Activated naive CD8-positive, alpha-beta T cell treated with anti-CD3 and anti-CD28 coated beads for 36 hours (primary cell): ENCODE measurements around the gene RBP3. TPM values are rescaled to one million over a fixed set of nuclear protein-coding genes. Genes with fewer than 3 reads are reported as not detected.

Source experiments
- DNase-seq: peaks from one replicate; pipeline ENCODE4 v3.0.0; 2021
- H3K27ac Mint-ChIP-seq: one replicate; pipeline ENCODE4 v1.8.0; 2022; ENCODE audit warnings: mild to moderate bottlenecking, moderate library complexity, mixed read lengths
- H3K27me3 Mint-ChIP-seq: one replicate; pipeline ENCODE4 v1.8.0; 2022; ENCODE audit warnings: mild to moderate bottlenecking, mixed read lengths
- H3K36me3 Mint-ChIP-seq: one replicate; pipeline ENCODE4 v1.8.0; 2021; ENCODE audit warnings: mild to moderate bottlenecking, mixed read lengths
- H3K4me1 Mint-ChIP-seq: one replicate; pipeline ENCODE4 v1.8.0; 2021; ENCODE audit warnings: mixed read lengths
- H3K4me3 Mint-ChIP-seq: one replicate; pipeline ENCODE4 v1.8.0; 2022; ENCODE audit warnings: mild to moderate bottlenecking, moderate library complexity, mixed read lengths
- H3K9me3 Mint-ChIP-seq: one replicate; pipeline ENCODE4 v1.8.0; 2022; ENCODE audit warnings: mixed read lengths
- total RNA-seq, 2 experiments: library from RNA; stranded (reverse); gene quantifications; one replicate each; pipeline ENCODE4 v1.2.3, GENCODE V29; 2021

Gene RBP3
- total RNA-seq, result not detected

- H3K27me3 Mint-ChIP-seq, result no peaks in the 10 kb centered on the region
- H3K9me3 Mint-ChIP-seq, result no peaks in the 10 kb centered on the region
- no peak for DNase-seq
- no peaks in the 10 kb centered on the region for H3K4me1 Mint-ChIP-seq
- no peak within 1 kb of the TSS for H3K4me3 Mint-ChIP-seq
- no peaks in the 10 kb centered on the region for H3K36me3 Mint-ChIP-seq
- no peak within 1 kb of the TSS for H3K27ac Mint-ChIP-seq
Measured at GRCh38 chr10:47348138-47348651, at the start of gene RBP3. Gene RBP3, plus strand, starts transcription at chr10:47348363. Its CDS starts 122 bp downstream, at chr10:47348485.

- Mint-ChIP-seq H3K4me3 (no peak overlapping the region), H3K27ac (no peak overlapping the region)
Measured at GRCh38 chr10:47298715-47299114, 49.4 kb upstream of the RBP3 start.

GRCh38 chr10:47299611-47300428, 48.3 kb upstream of the RBP3 start, which contains the start of gene GDF10:
Gene GDF10, plus strand, starts transcription at chr10:47300197. Its CDS starts 455 bp downstream, at chr10:47300652.
- Mint-ChIP-seq H3K4me3 (peak within 1 kb of the TSS; percentile 79), H3K36me3 (no peaks in the 10 kb centered on the region), H3K9me3 (no peaks in the 10 kb centered on the region), H3K27ac (peak within 1 kb of the TSS; percentile 15), H3K27me3 (peaks cover 11% of the 10 kb centered on the region), H3K4me1 (peaks cover 22% of the 10 kb centered on the region)
- DNase-seq, result peak; percentile 55

More at GRCh38 chr10:47298715-47299114, 49.4 kb upstream of the RBP3 start:
- no peaks in the 10 kb centered on the region for H3K9me3 Mint-ChIP-seq
- H3K36me3 Mint-ChIP-seq, result no peaks in the 10 kb centered on the region
- H3K27me3 Mint-ChIP-seq, result peaks cover 11% of the 10 kb centered on the region
- peaks cover 22% of the 10 kb centered on the region for H3K4me1 Mint-ChIP-seq
- DNase-seq, result no peak

GRCh38 chr10:47300429-47300931, 47.7 kb upstream of the RBP3 start:
- Mint-ChIP-seq H3K4me1 (peaks cover 22% of the 10 kb centered on the region), H3K36me3 (no peaks in the 10 kb centered on the region), H3K27me3 (peaks cover 11% of the 10 kb centered on the region), H3K4me3 (peak overlapping the region; percentile 79), H3K9me3 (no peaks in the 10 kb centered on the region), H3K27ac (no peak overlapping the region)
- peak; percentile 13 for DNase-seq

- Mint-ChIP-seq H3K9me3 (no peaks in the 10 kb centered on the region), H3K4me1 (peaks cover 27% of the 10 kb centered on the region), H3K27me3 (peaks cover 11% of the 10 kb centered on the region), H3K27ac (no peak overlapping the region), H3K4me3 (peak overlapping the region; percentile 79), H3K36me3 (no peaks in the 10 kb centered on the region)
- no peak for DNase-seq
Measured at GRCh38 chr10:47301833-47302232, 46.3 kb upstream of the RBP3 start.

- no peak for DNase-seq
- Mint-ChIP-seq H3K4me1 (peaks cover 35% of the 10 kb centered on the region), H3K9me3 (no peaks in the 10 kb centered on the region), H3K36me3 (no peaks in the 10 kb centered on the region), H3K4me3 (no peak overlapping the region), H3K27ac (no peak overlapping the region), H3K27me3 (peaks cover 11% of the 10 kb centered on the region)
Measured at GRCh38 chr10:47303105-47303504, 45.1 kb upstream of the RBP3 start.

- Mint-ChIP-seq H3K4me3 (no peak overlapping the region), H3K4me1 (peaks cover 35% of the 10 kb centered on the region), H3K9me3 (no peaks in the 10 kb centered on the region), H3K36me3 (no peaks in the 10 kb centered on the region), H3K27me3 (peaks cover 11% of the 10 kb centered on the region), H3K27ac (no peak overlapping the region)
- DNase-seq, result no peak
Measured at GRCh38 chr10:47303866-47304265, 44.3 kb upstream of the RBP3 start.

- Mint-ChIP-seq H3K9me3 (no peaks in the 10 kb centered on the region), H3K27me3 (peaks cover 5% of the 10 kb centered on the region), H3K4me1 (peaks cover 29% of the 10 kb centered on the region), H3K4me3 (no peak overlapping the region), H3K27ac (no peak overlapping the region), H3K36me3 (no peaks in the 10 kb centered on the region)
- DNase-seq, result no peak
Measured at GRCh38 chr10:47305566-47305965, 42.6 kb upstream of the RBP3 start.

GRCh38 chr10:47306387-47307210, 41.6 kb upstream of the RBP3 start:
- Mint-ChIP-seq H3K4me1 (peaks cover 36% of the 10 kb centered on the region), H3K27ac (no peak overlapping the region), H3K27me3 (no peaks in the 10 kb centered on the region), H3K36me3 (no peaks in the 10 kb centered on the region), H3K9me3 (no peaks in the 10 kb centered on the region), H3K4me3 (no peak overlapping the region)
- no peak for DNase-seq

GRCh38 chr10:47307381-47307780, 40.8 kb upstream of the RBP3 start:
- no peak for DNase-seq
- no peak overlapping the region for H3K27ac Mint-ChIP-seq
- H3K36me3 Mint-ChIP-seq, result no peaks in the 10 kb centered on the region
- H3K4me3 Mint-ChIP-seq, result no peak overlapping the region
- H3K9me3 Mint-ChIP-seq, result no peaks in the 10 kb centered on the region
- no peaks in the 10 kb centered on the region for H3K27me3 Mint-ChIP-seq
- H3K4me1 Mint-ChIP-seq, result peaks cover 35% of the 10 kb centered on the region

GRCh38 chr10:47308775-47309174, 39.4 kb upstream of the RBP3 start:
- no peak overlapping the region for H3K27ac Mint-ChIP-seq

GRCh38 chr10:47309408-47310089, 38.6 kb upstream of the RBP3 start:
- H3K36me3 Mint-ChIP-seq, result no peaks in the 10 kb centered on the region
- no peaks in the 10 kb centered on the region for H3K27me3 Mint-ChIP-seq
- H3K4me3 Mint-ChIP-seq, result no peak overlapping the region
- no peaks in the 10 kb centered on the region for H3K9me3 Mint-ChIP-seq
- H3K27ac Mint-ChIP-seq, result no peak overlapping the region
- DNase-seq, result no peak
- H3K4me1 Mint-ChIP-seq, result peaks cover 31% of the 10 kb centered on the region

More at GRCh38 chr10:47308775-47309174, 39.4 kb upstream of the RBP3 start:
- Mint-ChIP-seq H3K27me3 (no peaks in the 10 kb centered on the region), H3K9me3 (no peaks in the 10 kb centered on the region), H3K4me1 (peaks cover 31% of the 10 kb centered on the region), H3K36me3 (no peaks in the 10 kb centered on the region), H3K4me3 (no peak overlapping the region)
- no peak for DNase-seq

- no peaks in the 10 kb centered on the region for H3K36me3 Mint-ChIP-seq
- H3K9me3 Mint-ChIP-seq, result no peaks in the 10 kb centered on the region
- DNase-seq, result no peak
- H3K27me3 Mint-ChIP-seq, result no peaks in the 10 kb centered on the region
- no peak overlapping the region for H3K27ac Mint-ChIP-seq
- peaks cover 31% of the 10 kb centered on the region for H3K4me1 Mint-ChIP-seq
- no peak overlapping the region for H3K4me3 Mint-ChIP-seq
Measured at GRCh38 chr10:47310090-47310505, 38.1 kb upstream of the RBP3 start.

- Mint-ChIP-seq H3K27ac (peak overlapping the region; percentile 69), H3K9me3 (no peaks in the 10 kb centered on the region), H3K27me3 (no peaks in the 10 kb centered on the region), H3K4me3 (no peak overlapping the region), H3K36me3 (no peaks in the 10 kb centered on the region), H3K4me1 (peaks cover 30% of the 10 kb centered on the region)
- peak; percentile 34 for DNase-seq
Measured at GRCh38 chr10:47311193-47311931, 36.8 kb upstream of the RBP3 start.
